CD14-positive monocyte (primary cell): ENCODE data around the gene TMEM239. TPM values are rescaled to one million over a fixed set of nuclear protein-coding genes. Genes with fewer than 3 reads are reported as not detected.

Source experiments
- DNase-seq, 3 donors: peaks; one replicate each; pipeline ENCODE4 v3.0.0-alpha.2; 2011 to 2022
- H2AFZ ChIP-seq: 2 replicates; pipeline ENCODE4 v1.6.0; 2012; ENCODE audit warnings: mild to moderate bottlenecking, low read depth, low read length, inconsistent platforms; ENCODE audit not compliant: insufficient read depth, poor library complexity, severe bottlenecking
- H3K27ac ChIP-seq, 2 donors: 1 replicate in 1 of 2; 2 replicates in 1 of 2; pipeline ENCODE4 v1.5.1; 2012 to 2013; ENCODE audit warnings: low read length in 2 of 2, control low read depth in 1 of 2, inconsistent platforms in 1 of 2, low read depth in 1 of 2, mild to moderate bottlenecking in 1 of 2
- H3K27me3 ChIP-seq, 2 donors: one replicate each; pipeline versions ENCODE4 v1.6.0 to v1.6.1; 2011 to 2013; ENCODE audit warnings: low read length in 2 of 2; ENCODE audit not compliant: control insufficient read depth in 2 of 2, insufficient read depth in 2 of 2
- H3K36me3 ChIP-seq, 2 donors: replicated peaks in 1 of 2; 1 replicate in 1 of 2; 2 replicates in 1 of 2; pipeline versions ENCODE4 v1.5.1 to v1.6.1; 2012 to 2013; ENCODE audit warnings: low read length in 2 of 2, control low read depth in 1 of 2, inconsistent platforms in 1 of 2, mild to moderate bottlenecking in 1 of 2; ENCODE audit not compliant: insufficient read depth in 2 of 2, control insufficient read depth in 1 of 2
- H3K4me1 ChIP-seq, 2 donors: 1 replicate in 1 of 2; 2 replicates in 1 of 2; pipeline versions ENCODE4 v1.5.1 to v1.6.1; 2012 to 2013; ENCODE audit warnings: low read length in 2 of 2, control low read depth in 1 of 2, inconsistent platforms in 1 of 2, mild to moderate bottlenecking in 1 of 2, moderate library complexity in 1 of 2; ENCODE audit not compliant: insufficient read depth in 2 of 2, control insufficient read depth in 1 of 2
- H3K4me2 ChIP-seq: replicated peaks from 2 replicates; pipeline ENCODE3; 2012; ENCODE audit warnings: low read length, moderate library complexity, mild to moderate bottlenecking; ENCODE audit not compliant: poor library complexity, severe bottlenecking; ENCODE audit errors: extremely low read depth
- H3K4me3 ChIP-seq, 3 experiments: fragments of 200-600 bp in 1 of 3; sonication (generic) in 1 of 3; replicated peaks in 1 of 3; 1 replicate in 2 of 3; 2 replicates in 1 of 3; pipeline ENCODE4 v1.5.1; 2011 to 2013; ENCODE audit warnings: low read length in 3 of 3, mild to moderate bottlenecking in 3 of 3, control low read depth in 2 of 3, low read depth in 2 of 3, inconsistent platforms in 1 of 3, moderate library complexity in 1 of 3
- H3K79me2 ChIP-seq: 2 replicates; pipeline ENCODE4 v1.6.0; 2012; ENCODE audit warnings: mild to moderate bottlenecking, control low read depth, inconsistent platforms, low read length, moderate library complexity; ENCODE audit not compliant: insufficient read depth
- H3K9ac ChIP-seq: 2 replicates; pipeline ENCODE4 v1.6.0; 2017; ENCODE audit warnings: low read length, mild to moderate bottlenecking; ENCODE audit not compliant: insufficient read depth, poor library complexity, severe bottlenecking
- H3K9me3 ChIP-seq, 2 donors: replicated peaks in 1 of 2; 1 replicate in 1 of 2; 2 replicates in 1 of 2; pipeline versions ENCODE4 v1.5.1 to v1.6.1; 2012 to 2013; ENCODE audit warnings: low read length in 2 of 2, control low read depth in 1 of 2; ENCODE audit not compliant: control insufficient read depth in 1 of 2, insufficient read depth in 1 of 2
- H4K20me1 ChIP-seq: 2 replicates; pipeline ENCODE4 v1.6.0; 2012; ENCODE audit warnings: mild to moderate bottlenecking, low read length, control low read depth, moderate library complexity; ENCODE audit not compliant: insufficient read depth
- H3K27ac Mint-ChIP-seq, 7 donors: one replicate each; pipeline ENCODE4 v1.8.0; 2020; ENCODE audit warnings: mild to moderate bottlenecking in 7 of 7, mixed read lengths in 7 of 7, moderate library complexity in 6 of 7, inconsistent platforms in 2 of 7
- H3K27me3 Mint-ChIP-seq, 3 donors: one replicate each; pipeline ENCODE4 v1.8.0; 2021 to 2022; ENCODE audit warnings: low read depth in 3 of 3, mild to moderate bottlenecking in 3 of 3, mixed read lengths in 3 of 3, moderate library complexity in 3 of 3, inconsistent platforms in 1 of 3
- H3K36me3 Mint-ChIP-seq, 2 donors: one replicate each; pipeline ENCODE4 v1.8.0; 2020; ENCODE audit warnings: mixed read lengths in 2 of 2, inconsistent platforms in 1 of 2, mild to moderate bottlenecking in 1 of 2
- H3K4me1 Mint-ChIP-seq: one replicate; pipeline ENCODE4 v1.8.0; 2020; ENCODE audit warnings: mild to moderate bottlenecking, mixed read lengths
- H3K4me3 Mint-ChIP-seq, 2 donors: one replicate each; pipeline ENCODE4 v1.8.0; 2020; ENCODE audit warnings: mild to moderate bottlenecking in 2 of 2, mixed read lengths in 2 of 2, moderate library complexity in 1 of 2
- H3K9me3 Mint-ChIP-seq, 7 donors: one replicate each; pipeline ENCODE4 v1.8.0; 2020 to 2022; ENCODE audit warnings: mixed read lengths in 7 of 7, mild to moderate bottlenecking in 6 of 7, moderate library complexity in 6 of 7, inconsistent platforms in 2 of 7
- WGBS: methylation state at CpG from one replicate; pipeline ENCODE4 v1.1.5; 2013; ENCODE audit warnings: missing lambda C conversion rate; ENCODE audit not compliant: insufficient coverage; 5-methylcytosine and 5-hydroxymethylcytosine counted together
- intact Hi-C, 2 donors: fragments of 100-400 bp; cut with micrococcal nuclease; formaldehyde crosslinking; loops; one replicate each; pipeline versions ENCODE4 v1.15.0 to v1.15.1; 2023
- polyA plus RNA-seq, 3 donors: library from polyadenylated mRNA; depleted of rRNA in 1 of 3; unstranded in 2 of 3; stranded (reverse) in 1 of 3; fragments of 300-500 nt in 2 of 3; fragments of >200 nt in 1 of 3; fragmentation: Illumina TruSeq in 2 of 3; gene quantifications; 1 replicate in 2 of 3; 2 replicates in 1 of 3; pipeline ENCODE4 v1.2.3, GENCODE V29; 2012 to 2021
- TF ChIP-seq, protein P1 (sequence below): fragments of 200-600 bp; IDR thresholded peaks from one replicate; pipeline ENCODE4 v1.8.0; 2022; ENCODE audit warnings: antibody characterized with exemption, mild to moderate bottlenecking

The TMEM239 gene
- polyA plus RNA-seq, 3 donors = not detected

DNA sequence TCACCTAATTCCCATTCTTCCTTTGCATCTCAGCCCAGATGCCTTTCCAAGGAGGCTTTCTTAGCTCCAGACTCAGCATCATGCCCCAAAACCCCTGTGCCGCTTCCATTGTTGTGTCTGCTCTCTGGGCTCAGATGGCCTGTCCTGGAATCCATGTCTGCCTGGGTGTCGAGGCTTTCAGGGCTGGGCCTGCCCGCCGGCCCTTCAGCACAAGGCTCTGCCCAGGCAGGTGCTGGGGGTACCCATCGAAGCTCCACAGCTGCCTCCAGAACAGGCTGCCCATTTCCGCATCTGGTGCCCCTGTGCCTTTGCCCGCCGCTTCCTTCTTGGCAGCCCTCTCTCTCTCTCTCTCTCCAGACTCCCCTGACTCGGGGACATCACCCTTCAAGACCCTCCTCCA, 16.9 kb upstream of the TMEM239 start:
- Mint-ChIP-seq H3K27me3 (peaks cover 38 to 47% (median 41%) of the 10 kb centered on the region in 3 donors), H3K27ac (peak overlapping the region in 1 of 7 donors; percentile 60), H3K4me3 (peak overlapping the region; percentile 85 to 100), H3K4me1 (peaks cover 29% of the 10 kb centered on the region), H3K36me3 (peaks cover 3 to 8% of the 10 kb centered on the region in 2 donors), H3K9me3 (peaks cover 0 to 10% (median 5%) of the 10 kb centered on the region in 7 donors)
- DNase-seq = no peak
- peak overlapping the region; percentile 83 for H2AFZ ChIP-seq
- peaks cover 23 to 26% of the 10 kb centered on the region in 2 donors for H3K4me1 ChIP-seq
- H3K9me3 ChIP-seq = no peaks in the 10 kb centered on the region
- H3K9ac ChIP-seq = peak overlapping the region; percentile 36
- peaks cover 16 to 46% of the 10 kb centered on the region in 2 donors for H3K27me3 ChIP-seq
- peak overlapping the region; percentile 35 to 77 (median 36) for H3K4me3 ChIP-seq
- 41% methylated on average over 9 of the region's 9 CpGs for WGBS
- no peaks in the 10 kb centered on the region for H3K79me2 ChIP-seq
- peak overlapping the region; percentile 85 for H3K4me2 ChIP-seq
- TF ChIP-seq, protein P1, sequence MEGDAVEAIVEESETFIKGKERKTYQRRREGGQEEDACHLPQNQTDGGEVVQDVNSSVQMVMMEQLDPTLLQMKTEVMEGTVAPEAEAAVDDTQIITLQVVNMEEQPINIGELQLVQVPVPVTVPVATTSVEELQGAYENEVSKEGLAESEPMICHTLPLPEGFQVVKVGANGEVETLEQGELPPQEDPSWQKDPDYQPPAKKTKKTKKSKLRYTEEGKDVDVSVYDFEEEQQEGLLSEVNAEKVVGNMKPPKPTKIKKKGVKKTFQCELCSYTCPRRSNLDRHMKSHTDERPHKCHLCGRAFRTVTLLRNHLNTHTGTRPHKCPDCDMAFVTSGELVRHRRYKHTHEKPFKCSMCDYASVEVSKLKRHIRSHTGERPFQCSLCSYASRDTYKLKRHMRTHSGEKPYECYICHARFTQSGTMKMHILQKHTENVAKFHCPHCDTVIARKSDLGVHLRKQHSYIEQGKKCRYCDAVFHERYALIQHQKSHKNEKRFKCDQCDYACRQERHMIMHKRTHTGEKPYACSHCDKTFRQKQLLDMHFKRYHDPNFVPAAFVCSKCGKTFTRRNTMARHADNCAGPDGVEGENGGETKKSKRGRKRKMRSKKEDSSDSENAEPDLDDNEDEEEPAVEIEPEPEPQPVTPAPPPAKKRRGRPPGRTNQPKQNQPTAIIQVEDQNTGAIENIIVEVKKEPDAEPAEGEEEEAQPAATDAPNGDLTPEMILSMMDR = no peak
- no peaks in the 10 kb centered on the region for H3K36me3 ChIP-seq
- H3K27ac ChIP-seq = no peak overlapping the region
- no peaks in the 10 kb centered on the region for H4K20me1 ChIP-seq
- intact Hi-C loops = no loop called here

DNA sequence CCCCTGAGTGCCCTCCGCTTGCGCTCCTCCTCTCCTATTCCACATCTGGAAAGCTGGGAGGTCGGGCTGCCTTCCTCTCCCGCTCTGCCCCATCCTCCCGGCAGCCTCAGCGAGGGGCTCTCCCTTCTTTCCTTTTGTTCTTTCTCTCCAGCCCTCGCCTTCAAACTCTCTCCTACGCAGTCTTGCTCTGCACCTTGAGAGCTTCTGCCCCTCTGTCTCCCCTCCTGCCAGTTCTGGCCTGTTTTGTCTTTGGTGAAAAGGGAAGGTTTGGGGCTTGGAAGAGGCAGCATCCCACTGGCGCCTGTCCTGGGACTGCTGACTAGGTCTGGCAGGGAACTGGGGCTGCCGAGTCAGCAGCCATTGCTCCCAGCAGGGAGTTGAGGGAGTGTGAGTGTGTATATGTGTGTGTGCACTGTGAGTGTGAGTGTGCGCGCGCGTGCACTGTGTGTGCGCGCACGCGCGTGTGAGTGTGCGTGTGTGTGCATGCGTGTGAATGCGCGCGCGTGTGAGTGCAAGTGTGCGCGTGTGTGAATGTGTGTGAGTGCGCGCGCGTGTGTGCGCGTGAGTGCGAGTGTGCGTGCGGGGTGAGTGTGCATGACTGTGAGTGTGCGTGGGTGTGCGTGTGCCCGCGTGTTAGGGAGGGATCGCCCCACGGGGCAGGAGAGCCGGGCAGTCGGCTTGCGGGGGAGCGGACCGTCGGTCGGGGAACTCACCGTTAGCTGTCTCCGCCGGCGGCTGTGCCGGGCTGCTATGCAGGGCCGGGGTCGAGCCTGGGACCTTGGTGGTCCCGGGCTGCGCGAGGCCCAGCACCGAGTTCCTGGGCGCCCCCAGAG, 16.3 kb upstream of the TMEM239 start:
- H3K36me3 ChIP-seq = no peaks in the 10 kb centered on the region
- peaks cover 29% of the 10 kb centered on the region for H3K4me1 Mint-ChIP-seq
- peaks cover 3 to 8% of the 10 kb centered on the region in 2 donors for H3K36me3 Mint-ChIP-seq
- H3K4me1 ChIP-seq = peaks cover 23 to 26% of the 10 kb centered on the region in 2 donors
- peaks cover 44 to 54% (median 47%) of the 10 kb centered on the region in 3 donors for H3K27me3 Mint-ChIP-seq
- DNase-seq = no peak
- peaks cover 19 to 52% of the 10 kb centered on the region in 2 donors for H3K27me3 ChIP-seq
- 6% methylated on average over 59 of the region's 61 CpGs for WGBS
- TF ChIP-seq, protein P1 = no peak
- H3K9ac ChIP-seq = peak overlapping the region; percentile 36
- H3K4me3 Mint-ChIP-seq = peak overlapping the region; percentile 85 to 100
- H3K9me3 ChIP-seq = no peaks in the 10 kb centered on the region
- H3K27ac Mint-ChIP-seq = peak overlapping the region in 3 of 7 donors; percentile 57 to 86 (median 71)
- H3K4me3 ChIP-seq = peak overlapping the region; percentile 35 to 77 (median 36)
- H2AFZ ChIP-seq = peak overlapping the region; percentile 83
- H3K27ac ChIP-seq = no peak overlapping the region
- no peaks in the 10 kb centered on the region for H3K79me2 ChIP-seq
- intact Hi-C loops = no loop called here
- peaks cover 0 to 10% (median 5%) of the 10 kb centered on the region in 7 donors for H3K9me3 Mint-ChIP-seq
- no peaks in the 10 kb centered on the region for H4K20me1 ChIP-seq
- peak overlapping the region; percentile 85 for H3K4me2 ChIP-seq
